Measurements from ENCODE around the gene CNTN4.

The CNTN4 gene

GRCh38 chr3:2250783-2251182 lies 152.1 kb downstream of the CNTN4 start:
- WGBS, 2 experiments (ENCODE audit: insufficient coverage in 2 of 2): no CpG with 5 or more reads among the region's 3 CpGs
- H3K9me3 ChIP-seq (ENCODE audit: control insufficient read depth, low read length): no peaks in the 10 kb centered on the region

GRCh38 chr3:2261747-2262146 lies 163.1 kb downstream of the CNTN4 start:
- WGBS, 2 experiments (ENCODE audit: insufficient coverage in 2 of 2): 82 to 83% methylated on average over 1 to 3 of the region's 3 CpGs
- H3K27ac ChIP-seq (ENCODE audit: low read depth, low read length, severe bottlenecking): no peak overlapping the region
- H3K9me3 ChIP-seq (ENCODE audit: control insufficient read depth, low read length): no peaks in the 10 kb centered on the region
- no peak overlapping the region for H3K4me3 ChIP-seq (ENCODE audit: extremely low read depth, insufficient read depth, low read length, poor library complexity, severe bottlenecking)
- no peaks in the 10 kb centered on the region for H3K4me1 ChIP-seq (ENCODE audit: control insufficient read depth, insufficient read depth, low read length, poor library complexity, severe bottlenecking)
- H3K36me3 ChIP-seq (ENCODE audit: control insufficient read depth, insufficient read depth, low read length): no peaks in the 10 kb centered on the region

More at GRCh38 chr3:2250783-2251182, 152.1 kb downstream of the CNTN4 start:
- no peak overlapping the region for H3K27ac ChIP-seq (ENCODE audit: low read depth, low read length, severe bottlenecking)
- H3K4me1 ChIP-seq (ENCODE audit: control insufficient read depth, insufficient read depth, low read length, poor library complexity, severe bottlenecking): no peaks in the 10 kb centered on the region
- no peak overlapping the region for H3K4me3 ChIP-seq (ENCODE audit: extremely low read depth, insufficient read depth, low read length, poor library complexity, severe bottlenecking)
- H3K36me3 ChIP-seq (ENCODE audit: control insufficient read depth, insufficient read depth, low read length): no peaks in the 10 kb centered on the region

- Histone ChIP-seq H3K4me3 (ENCODE audit: extremely low read depth, insufficient read depth, low read length, poor library complexity, severe bottlenecking) (no peak overlapping the region), H3K36me3 (ENCODE audit: control insufficient read depth, insufficient read depth, low read length) (no peaks in the 10 kb centered on the region), H3K27ac (ENCODE audit: low read depth, low read length, severe bottlenecking) (no peak overlapping the region), H3K4me1 (ENCODE audit: control insufficient read depth, insufficient read depth, low read length, poor library complexity, severe bottlenecking) (no peaks in the 10 kb centered on the region), H3K9me3 (ENCODE audit: control insufficient read depth, low read length) (no peaks in the 10 kb centered on the region)
- WGBS, 2 experiments (ENCODE audit: insufficient coverage in 2 of 2): 73 to 83% methylated on average over 3 of the region's 4 CpGs
These were observed 163.5 kb downstream of the CNTN4 start for GRCh38 chr3:2262204-2262603.

GRCh38 chr3:2266606-2267005 lies 167.9 kb downstream of the CNTN4 start:
- H3K9me3 ChIP-seq (ENCODE audit: control insufficient read depth, low read length): no peaks in the 10 kb centered on the region
- H3K4me3 ChIP-seq (ENCODE audit: extremely low read depth, insufficient read depth, low read length, poor library complexity, severe bottlenecking): no peak overlapping the region
- H3K4me1 ChIP-seq (ENCODE audit: control insufficient read depth, insufficient read depth, low read length, poor library complexity, severe bottlenecking): no peaks in the 10 kb centered on the region
- H3K36me3 ChIP-seq (ENCODE audit: control insufficient read depth, insufficient read depth, low read length): no peaks in the 10 kb centered on the region
- WGBS, 2 experiments (ENCODE audit: insufficient coverage in 2 of 2): 50 to 75% methylated on average over 1 of the region's 1 CpG
- H3K27ac ChIP-seq (ENCODE audit: low read depth, low read length, severe bottlenecking): no peak overlapping the region

GRCh38 chr3:2268779-2269178 lies 170.1 kb downstream of the CNTN4 start:
- WGBS, 2 experiments (ENCODE audit: insufficient coverage in 2 of 2): 71% methylated on average over 2 of the region's 3 CpGs; no CpG with 5 or more reads in 1 of the 2 experiments
- H3K9me3 ChIP-seq (ENCODE audit: control insufficient read depth, low read length): no peaks in the 10 kb centered on the region
- H3K27ac ChIP-seq (ENCODE audit: low read depth, low read length, severe bottlenecking): no peak overlapping the region
- H3K4me1 ChIP-seq (ENCODE audit: control insufficient read depth, insufficient read depth, low read length, poor library complexity, severe bottlenecking): no peaks in the 10 kb centered on the region
- H3K4me3 ChIP-seq (ENCODE audit: extremely low read depth, insufficient read depth, low read length, poor library complexity, severe bottlenecking): no peak overlapping the region
- no peaks in the 10 kb centered on the region for H3K36me3 ChIP-seq (ENCODE audit: control insufficient read depth, insufficient read depth, low read length)

- Histone ChIP-seq H3K4me3 (ENCODE audit: extremely low read depth, insufficient read depth, low read length, poor library complexity, severe bottlenecking) (no peak overlapping the region), H3K36me3 (ENCODE audit: control insufficient read depth, insufficient read depth, low read length) (no peaks in the 10 kb centered on the region), H3K9me3 (ENCODE audit: control insufficient read depth, low read length) (no peaks in the 10 kb centered on the region), H3K27ac (ENCODE audit: low read depth, low read length, severe bottlenecking) (no peak overlapping the region), H3K4me1 (ENCODE audit: control insufficient read depth, insufficient read depth, low read length, poor library complexity, severe bottlenecking) (no peaks in the 10 kb centered on the region)
- 100% methylated on average over 1 of the region's 1 CpG; no CpG with 5 or more reads in 1 of the 2 experiments for WGBS, 2 experiments (ENCODE audit: insufficient coverage in 2 of 2)
These were observed 175.9 kb downstream of the CNTN4 start for GRCh38 chr3:2274526-2274925.

- Histone ChIP-seq H3K36me3 (ENCODE audit: control insufficient read depth, insufficient read depth, low read length) (no peaks in the 10 kb centered on the region), H3K27ac (ENCODE audit: low read depth, low read length, severe bottlenecking) (no peak overlapping the region), H3K4me1 (ENCODE audit: control insufficient read depth, insufficient read depth, low read length, poor library complexity, severe bottlenecking) (no peaks in the 10 kb centered on the region), H3K4me3 (ENCODE audit: extremely low read depth, insufficient read depth, low read length, poor library complexity, severe bottlenecking) (no peak overlapping the region), H3K9me3 (ENCODE audit: control insufficient read depth, low read length) (no peaks in the 10 kb centered on the region)
These were observed 185.2 kb downstream of the CNTN4 start for GRCh38 chr3:2283818-2284217.

- no CpG with 5 or more reads among the region's 3 CpGs for WGBS, 2 experiments (ENCODE audit: insufficient coverage in 2 of 2)
- Histone ChIP-seq H3K36me3 (ENCODE audit: control insufficient read depth, insufficient read depth, low read length) (no peaks in the 10 kb centered on the region), H3K27ac (ENCODE audit: low read depth, low read length, severe bottlenecking) (no peak overlapping the region), H3K4me1 (ENCODE audit: control insufficient read depth, insufficient read depth, low read length, poor library complexity, severe bottlenecking) (no peaks in the 10 kb centered on the region), H3K9me3 (ENCODE audit: control insufficient read depth, low read length) (no peaks in the 10 kb centered on the region), H3K4me3 (ENCODE audit: extremely low read depth, insufficient read depth, low read length, poor library complexity, severe bottlenecking) (no peak overlapping the region)
These were observed 202.3 kb downstream of the CNTN4 start for GRCh38 chr3:2300938-2301337.

GRCh38 chr3:2301361-2301760 lies 202.7 kb downstream of the CNTN4 start:
- Histone ChIP-seq H3K27ac (ENCODE audit: low read depth, low read length, severe bottlenecking) (no peak overlapping the region), H3K9me3 (ENCODE audit: control insufficient read depth, low read length) (no peaks in the 10 kb centered on the region), H3K4me1 (ENCODE audit: control insufficient read depth, insufficient read depth, low read length, poor library complexity, severe bottlenecking) (no peaks in the 10 kb centered on the region), H3K4me3 (ENCODE audit: extremely low read depth, insufficient read depth, low read length, poor library complexity, severe bottlenecking) (no peak overlapping the region), H3K36me3 (ENCODE audit: control insufficient read depth, insufficient read depth, low read length) (no peaks in the 10 kb centered on the region)
- no CpG with 5 or more reads among the region's 1 CpG for WGBS, 2 experiments (ENCODE audit: insufficient coverage in 2 of 2)

- H3K4me3 ChIP-seq (ENCODE audit: extremely low read depth, insufficient read depth, low read length, poor library complexity, severe bottlenecking): no peak overlapping the region
- H3K27ac ChIP-seq (ENCODE audit: low read depth, low read length, severe bottlenecking): no peak overlapping the region
- no peaks in the 10 kb centered on the region for H3K9me3 ChIP-seq (ENCODE audit: control insufficient read depth, low read length)
- 17 to 20% methylated on average over 1 to 4 of the region's 6 CpGs for WGBS, 2 experiments (ENCODE audit: insufficient coverage in 2 of 2)
- H3K4me1 ChIP-seq (ENCODE audit: control insufficient read depth, insufficient read depth, low read length, poor library complexity, severe bottlenecking): no peaks in the 10 kb centered on the region
- no peaks in the 10 kb centered on the region for H3K36me3 ChIP-seq (ENCODE audit: control insufficient read depth, insufficient read depth, low read length)
These were observed 204.9 kb downstream of the CNTN4 start for GRCh38 chr3:2303566-2303965.

GRCh38 chr3:2311022-2311421 lies 212.4 kb downstream of the CNTN4 start:
- H3K27ac ChIP-seq (ENCODE audit: low read depth, low read length, severe bottlenecking): no peak overlapping the region
- WGBS, 2 experiments (ENCODE audit: insufficient coverage in 2 of 2): no CpG with 5 or more reads among the region's 2 CpGs
- no peaks in the 10 kb centered on the region for H3K36me3 ChIP-seq (ENCODE audit: control insufficient read depth, insufficient read depth, low read length)
- H3K4me1 ChIP-seq (ENCODE audit: control insufficient read depth, insufficient read depth, low read length, poor library complexity, severe bottlenecking): no peaks in the 10 kb centered on the region
- H3K9me3 ChIP-seq (ENCODE audit: control insufficient read depth, low read length): no peaks in the 10 kb centered on the region
- H3K4me3 ChIP-seq (ENCODE audit: extremely low read depth, insufficient read depth, low read length, poor library complexity, severe bottlenecking): no peak overlapping the region
